MV-4-11 (cell line): ENCODE results near the gene C1GALT1C1L.
"Not testable (repeated sequence)": the region's sequence is repeated elsewhere in the genome, so short reads cannot be mapped to it uniquely, and the experiment has no call there.

Experiments
- DNase-seq: peaks from one replicate; lab custom pipeline; 2025; lab: John Stamatoyannopoulos, UW

The C1GALT1C1L gene

DNA sequence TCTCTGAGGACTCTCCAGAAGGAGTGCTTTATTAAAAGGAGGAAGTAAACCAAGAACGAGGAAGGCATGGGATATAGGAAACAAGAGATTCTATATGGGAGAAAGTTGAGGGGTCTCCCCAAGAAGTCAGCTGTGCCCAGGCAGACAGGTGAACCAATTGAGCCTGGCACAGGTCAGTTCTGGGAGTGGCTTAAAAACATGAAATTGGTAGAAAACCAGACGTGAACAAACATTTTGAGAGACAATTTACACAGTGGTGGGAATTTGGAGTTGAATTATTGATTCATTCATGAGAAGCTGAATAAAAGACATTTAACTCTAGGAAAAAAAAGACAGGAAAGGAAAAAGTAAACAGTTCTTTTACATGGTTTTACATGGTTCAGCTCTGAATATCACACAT, 22.7 kb downstream of the C1GALT1C1L start:
- no peak for DNase-seq

DNA sequence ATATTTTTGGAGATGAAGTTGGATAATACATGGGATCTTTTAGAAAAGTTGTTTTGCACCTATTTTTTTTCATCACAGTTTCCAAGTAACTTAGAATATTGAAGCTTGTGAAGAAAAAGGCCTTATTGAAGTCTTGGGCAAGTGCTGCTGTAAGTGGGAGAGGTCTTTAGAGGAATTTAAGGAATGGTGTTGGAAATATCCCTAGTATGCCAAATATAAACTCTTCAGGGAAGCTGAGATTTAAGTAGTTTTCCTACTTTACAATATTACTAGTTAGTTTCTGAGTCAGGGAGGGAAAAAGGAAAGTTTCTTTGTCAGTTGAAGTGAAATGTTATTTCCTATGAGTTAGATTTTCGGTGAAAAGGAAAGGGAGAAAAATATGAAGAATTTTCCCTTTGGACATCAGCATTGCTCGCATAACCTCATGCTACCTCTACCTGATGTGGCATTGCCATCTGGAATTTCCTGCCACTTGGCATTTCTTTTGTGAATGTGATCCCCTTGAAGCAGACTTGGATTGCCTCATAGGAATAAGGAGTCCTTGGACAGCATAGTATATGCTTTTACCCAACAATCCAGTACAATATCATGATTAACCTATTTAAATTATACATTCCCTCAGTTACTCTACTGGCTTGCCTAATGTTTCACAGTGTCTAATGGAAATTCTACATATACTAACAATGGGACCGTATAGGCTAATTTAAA, 27.1 kb downstream of the C1GALT1C1L start:
- no peak for DNase-seq

- DNase-seq = no peak
These were observed 32.5 kb downstream of the C1GALT1C1L start for GRCh38 chr2:43643680-43644079.

- peak; percentile 43 for DNase-seq
These were observed 33.9 kb downstream of the C1GALT1C1L start for GRCh38 chr2:43642363-43642762.

DNA sequence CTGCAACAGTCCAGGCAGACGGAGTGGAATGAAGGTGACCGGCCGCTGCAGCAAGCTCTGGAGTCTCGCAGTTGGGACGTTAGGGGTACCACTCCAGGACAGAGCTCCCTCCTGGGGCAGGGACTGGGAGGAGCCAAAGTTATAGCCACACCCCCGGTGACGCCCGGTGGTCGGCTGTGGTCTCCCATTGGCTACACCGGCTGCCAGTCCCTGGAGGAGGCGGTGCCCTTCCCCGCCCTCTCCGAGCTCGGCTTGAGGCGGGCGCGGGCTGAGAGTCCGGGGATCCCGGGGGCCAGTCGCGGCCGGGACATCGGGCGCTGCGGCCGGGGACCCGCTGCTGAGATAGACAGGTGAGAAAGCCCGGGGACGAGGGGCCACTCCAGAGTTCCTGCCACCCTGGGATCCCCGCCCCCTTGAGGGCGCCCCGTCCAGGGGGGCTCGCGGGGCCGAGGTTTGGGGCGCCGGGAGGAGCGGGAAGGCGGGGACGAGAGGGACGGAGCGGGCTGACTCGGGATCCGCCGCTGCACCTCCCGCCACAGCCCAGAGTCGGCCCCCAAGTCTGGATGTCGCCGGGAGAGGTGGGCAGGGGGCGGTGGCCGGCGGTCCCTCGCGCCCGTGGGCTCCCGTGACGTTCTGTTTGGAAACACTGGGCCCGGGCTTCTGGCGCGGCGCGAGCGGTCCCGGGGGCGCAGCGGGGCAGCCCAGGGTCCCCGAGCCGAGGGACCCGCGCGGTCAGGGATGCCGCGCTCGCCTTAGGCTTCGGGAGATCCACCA, 39.0 kb downstream of the C1GALT1C1L start, which contains the start of gene PLEKHH2:
Gene PLEKHH2 (plus strand): TSS at position 231 of the 774 bp plus-strand sequence. CDS start 7,414 bp downstream, outside the sequence.
- DNase-seq = peak; percentile 72

- DNase-seq = no peak
These were observed 39.6 kb downstream of the C1GALT1C1L start for GRCh38 chr2:43636621-43637020.

- not testable (repeated sequence) for DNase-seq
These were observed 40.1 kb downstream of the C1GALT1C1L start for GRCh38 chr2:43636153-43636552.

GRCh38 chr2:43634604-43635306, 41.5 kb downstream of the C1GALT1C1L start:
- peak; percentile 66 for DNase-seq

DNA sequence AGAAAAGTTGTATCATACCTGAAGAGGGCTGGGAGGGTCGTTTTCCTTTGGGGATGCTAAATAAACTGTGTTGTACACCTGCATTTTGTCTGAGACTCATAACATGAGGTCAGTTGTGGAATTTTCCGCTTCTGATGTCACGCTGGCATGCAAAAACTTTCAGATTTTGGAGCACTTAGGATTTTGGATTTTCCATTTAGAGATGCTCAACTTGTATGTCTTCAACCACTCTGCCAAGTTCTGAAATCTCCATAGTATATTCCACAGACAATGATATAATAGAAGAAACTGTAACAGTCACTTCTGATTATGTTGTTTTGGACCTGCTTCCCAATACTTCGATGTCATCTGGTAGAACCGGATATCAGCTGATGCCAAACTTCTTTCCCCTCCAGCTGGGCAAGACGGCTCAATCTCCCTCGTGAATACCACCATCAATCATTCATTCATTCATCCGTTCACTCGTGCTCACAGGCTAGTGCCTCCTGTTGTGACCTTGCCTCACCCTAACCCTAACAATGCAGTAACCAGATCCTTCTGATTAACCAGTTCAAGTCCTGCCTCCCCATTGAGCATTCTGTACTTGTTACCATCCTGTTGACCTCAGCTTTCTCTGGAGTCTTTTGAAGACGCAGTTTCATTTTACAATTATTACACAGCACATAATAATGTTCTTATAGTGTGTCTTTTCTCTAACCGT, 44.5 kb downstream of the C1GALT1C1L start:
- DNase-seq = no peak
